SK-N-MC (cell line): ENCODE measurements around the gene MAGI1.

Experiments
- EZH2 ChIP-seq: fragments of 200-600 bp; sonication (generic); IDR thresholded peaks from one replicate; pipeline ENCODE4 v1.6.1; 2017; ENCODE audit warnings: antibody characterized with exemption
- FOXP2 ChIP-seq: optimal IDR thresholded peaks from 2 replicates; pipeline ENCODE3; 2011; ENCODE audit warnings: mild to moderate bottlenecking, moderate library complexity; ENCODE audit not compliant: insufficient read depth; ENCODE audit errors: extremely low read length, control extremely low read depth
- POLR2AphosphoS5 ChIP-seq: IDR thresholded peaks from 2 replicates; pipeline ENCODE4 v1.6.1; 2012; ENCODE audit warnings: mild to moderate bottlenecking, low read depth, low read length, borderline replicate concordance

DNA sequence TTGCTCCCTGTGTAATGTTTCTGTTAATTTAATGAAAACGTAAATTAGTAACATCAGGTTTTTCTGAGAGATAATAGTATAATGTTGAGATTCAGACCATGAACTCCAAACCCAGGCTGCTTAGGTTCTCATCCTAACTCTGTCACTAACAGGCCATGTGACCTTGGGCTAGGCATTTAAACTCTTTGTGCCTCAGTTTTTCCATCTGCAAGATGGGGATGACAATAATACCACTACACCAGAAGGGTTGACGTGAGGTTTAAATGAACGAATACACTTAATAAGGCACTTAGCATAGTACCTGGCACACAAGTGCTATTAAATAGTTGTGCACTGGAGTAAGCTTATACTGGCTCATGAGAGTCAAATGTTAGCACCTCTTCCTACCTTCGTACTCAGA lies 370.8 kb downstream of the MAGI1 start:
- TF ChIP-seq EZH2: no peak
- TF ChIP-seq POLR2AphosphoS5: no peak
- TF ChIP-seq FOXP2: no peak
